HepG2 (cell line): Measurements from ENCODE around the gene NR2F1.

Experiments used
- KLF9 ChIP-seq: IDR thresholded peaks from 2 replicates; pipeline ENCODE4 v1.6.1; 2016; ENCODE audit warnings: low read depth
- MYC ChIP-seq: sonication (generic); formaldehyde crosslinking; IDR thresholded peaks from 2 replicates; pipeline ENCODE4 v1.9.0; 2021; ENCODE audit warnings: missing genetic modification reagents, borderline replicate concordance
- TRIM24 ChIP-seq: sonication (generic); formaldehyde crosslinking; IDR thresholded peaks from 2 replicates; pipeline ENCODE4 v1.8.0; 2022; ENCODE audit warnings: mild to moderate bottlenecking, missing genetic modification reagents

DNA sequence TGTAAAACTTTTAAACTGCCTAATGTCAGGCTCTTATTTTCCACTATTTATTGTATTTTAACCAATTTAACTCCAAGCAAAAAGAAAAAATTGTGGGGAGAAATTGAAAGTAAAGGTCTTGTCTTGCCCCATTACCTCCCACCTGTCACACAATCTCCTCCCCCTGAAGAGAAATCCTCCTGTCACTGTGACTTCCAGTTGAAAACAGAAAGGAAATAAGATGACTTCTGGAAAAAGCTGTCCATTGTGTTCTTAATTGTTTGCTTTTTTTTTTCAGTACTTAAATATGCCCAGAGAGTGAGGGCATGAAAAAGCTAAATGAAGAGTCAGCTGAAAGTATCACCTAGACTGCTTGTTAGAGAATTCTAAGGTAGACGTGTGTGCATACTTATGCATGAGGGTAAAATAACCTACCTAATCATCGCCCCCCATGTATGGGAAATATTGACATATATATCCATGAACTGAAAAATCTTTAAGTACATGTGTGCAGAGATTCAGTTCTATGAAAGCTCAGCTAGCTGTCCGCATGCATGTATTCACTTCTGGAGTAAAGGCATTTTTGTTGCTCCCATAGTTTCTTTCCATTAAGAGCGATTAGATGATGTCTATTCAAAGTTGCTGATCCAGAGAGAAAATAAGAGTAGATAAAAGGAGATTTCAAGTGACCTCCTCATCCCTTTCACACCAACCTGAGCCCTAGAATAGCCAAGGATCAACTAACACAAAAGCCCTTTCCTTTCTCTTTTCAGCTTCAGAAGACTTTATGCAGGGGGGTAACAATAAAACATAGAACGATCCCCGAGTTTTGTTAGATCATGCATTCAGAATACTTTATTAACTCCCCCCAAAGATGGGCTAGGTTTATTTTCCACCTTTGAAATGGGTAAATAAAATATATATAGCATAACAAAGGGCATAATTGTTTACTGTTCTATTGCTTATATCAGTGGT lies 7.3 kb upstream of the NR2F1 start:
- no peak for TF ChIP-seq MYC (CRISPR knock-in tag)
- no peak for TF ChIP-seq KLF9 (CRISPR knock-in tag)
- TF ChIP-seq TRIM24, result no peak
